ENCODE data around the gene ZNF436. TPM values are rescaled to one million over a fixed set of nuclear protein-coding genes. Genes with fewer than 3 reads are reported as not detected.

The ZNF436 gene
- total and polyA plus RNA-seq, 9 of the 15 experiments (the other 6 are each of a cell fraction or from before 2014, with no cell fraction given), result 2.1 to 11.3 (median 6.8) TPM

DNA sequence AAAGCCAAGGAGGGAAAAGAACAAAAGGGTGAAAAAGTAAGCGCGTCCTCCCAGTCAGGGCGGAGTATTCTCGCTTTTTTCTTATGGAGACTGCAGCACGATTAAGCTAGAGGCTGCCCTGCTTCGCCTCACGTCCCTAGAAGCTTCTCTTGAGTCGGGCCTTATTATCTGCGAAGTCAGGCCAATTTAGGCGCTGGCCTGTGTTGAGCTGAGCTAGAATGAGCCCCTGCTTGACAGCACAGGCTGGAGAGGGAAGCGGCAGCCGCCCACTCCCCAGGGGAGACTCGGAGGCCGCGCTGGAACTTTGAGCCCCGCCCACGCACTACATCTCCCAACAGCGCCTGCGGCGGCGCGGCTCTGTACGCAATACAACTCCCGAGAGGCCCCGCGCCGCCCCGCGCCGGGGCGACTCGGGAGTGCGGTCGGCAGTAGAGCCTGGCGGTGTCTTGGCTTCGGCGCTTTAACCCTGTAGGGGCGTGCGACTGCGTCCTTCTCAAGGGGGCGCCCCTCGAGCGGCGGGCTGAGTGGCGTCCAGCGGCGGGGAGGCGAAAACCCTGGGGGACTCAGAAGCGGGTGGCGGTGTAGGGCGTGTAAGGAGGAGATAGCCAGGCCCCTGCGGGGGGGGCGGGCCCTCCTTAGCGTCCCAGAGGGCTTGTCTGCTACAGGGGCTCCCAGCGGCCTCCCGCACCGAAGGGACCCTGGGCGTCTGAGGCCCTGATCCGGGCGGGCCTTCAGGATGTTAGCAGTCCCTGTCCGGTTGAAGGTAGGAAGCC lies 888 bp downstream of the ZNF436 start (continued):
- TF ChIP-seq NRF1 (conservative IDR thresholded peaks at IDR 0.05 in 1 of 2, IDR thresholded peaks at IDR 0.05 in 1 of 2) (no peak; a peak in 1 of 4 replicates), AFF4 (CRISPR knock-in tag; IDR thresholded peaks at IDR 0.05) (peak; percentile 22; the same call in 1 of the 2 replicates), ARID1B (IDR thresholded peaks at IDR 0.05) (peak; percentile 78), CAMTA2 (CRISPR knock-in tag; conservative IDR thresholded peaks at IDR 0.05) (no peak), ZNF253 (CRISPR knock-in tag; conservative IDR thresholded peaks at IDR 0.05) (no peak), RBFOX2 (IDR thresholded peaks at IDR 0.05; ENCODE audit: low read depth, low read length) (peak; percentile 92), CSDE1 (IDR thresholded peaks at IDR 0.05) (no peak), NELFE (IDR thresholded peaks at IDR 0.05; ENCODE audit: insufficient read depth, insufficient read length) (no peak), ZBTB40 (IDR thresholded peaks at IDR 0.05) (peak; percentile 67; the same call in 1 of the 2 replicates), ZBTB40 (CRISPR knock-in tag; IDR thresholded peaks at IDR 0.05) (no peak), THRAP3 (IDR thresholded peaks at IDR 0.05; ENCODE audit: borderline replicate concordance) (no peak), HMGN3 (IDR thresholded peaks at IDR 0.05; ENCODE audit: borderline replicate concordance, extremely low read depth, insufficient read length, low read depth, low read length) (peak; percentile 96), RBM14 (IDR thresholded peaks at IDR 0.05; ENCODE audit: borderline replicate concordance, insufficient read depth, low read depth, low read length) (0 out of 2 replicates have a peak, but pooled peaks have one; percentile 76)
- TF ChIP-seq, protein P1, sequence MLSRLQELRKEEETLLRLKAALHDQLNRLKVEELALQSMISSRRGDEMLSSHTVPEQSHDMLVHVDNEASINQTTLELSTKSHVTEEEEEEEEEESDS (CRISPR knock-in tag; IDR thresholded peaks at IDR 0.05), result no peak
